Mammary epithelial cell (primary cell): ENCODE measurements around the gene OR4C11.

Source experiments
- CTCF ChIP-seq, 2 donors: IDR thresholded peaks in 1 of 2; conservative IDR thresholded peaks in 1 of 2; 2 replicates each; pipeline ENCODE4 v1.5.1; 2011 to 2012; ENCODE audit warnings: inconsistent platforms in 2 of 2, low read length in 2 of 2, mild to moderate bottlenecking in 2 of 2, control low read depth in 1 of 2, low read depth in 1 of 2; ENCODE audit not compliant: insufficient read depth in 1 of 2; ENCODE audit errors: extremely low read depth in 1 of 2
- EZH2 ChIP-seq: IDR thresholded peaks from 2 replicates; pipeline ENCODE4 v1.6.1; 2012; ENCODE audit warnings: low read length, inconsistent platforms, borderline replicate concordance

GRCh38 chr11:55655096-55655495 lies 47.7 kb upstream of the OR4C11 start:
- no peak for TF ChIP-seq CTCF (conservative IDR thresholded peaks at IDR 0.05 in 1 of 2, IDR thresholded peaks at IDR 0.05 in 1 of 2; ENCODE audit: extremely low read depth in 1 of 2, insufficient read depth in 1 of 2, low read depth in 1 of 2, low read length in 2 of 2)
- TF ChIP-seq EZH2 = no peak
